ENCODE measurements around the gene FASN. TPM values are rescaled to one million over a fixed set of nuclear protein-coding genes. Genes with fewer than 3 reads are reported as not detected.

FASN gene
- total and polyA plus RNA-seq, 2 of the 4 experiments (the other 2 are of a cell fraction) = 12.4 to 56.0 TPM

GRCh38 chr17:82083533-82084359 lies 14.3 kb downstream of the FASN start:
- no peak overlapping the region for H3K14ac ChIP-seq (replicated peaks; ENCODE audit: low read depth, low read length)
- no peaks in the 10 kb centered on the region for H3K9me1 ChIP-seq (ENCODE audit: insufficient read depth, low read length)
- no peak overlapping the region for H3K18ac ChIP-seq (ENCODE audit: low read depth, low read length)
- no peaks in the 10 kb centered on the region for H3K4me1 ChIP-seq (ENCODE audit: control insufficient read depth, insufficient read depth, low read length)
- H2AFZ ChIP-seq (replicated peaks; ENCODE audit: low read length, poor library complexity) = no peak overlapping the region
- H4K5ac ChIP-seq (ENCODE audit: low read depth, low read length) = no peak overlapping the region
- no peak overlapping the region for H3K56ac ChIP-seq (ENCODE audit: extremely low read depth, insufficient read depth, low read length)
- no peak overlapping the region for H3K4me2 ChIP-seq (ENCODE audit: low read depth, low read length)
- no peak overlapping the region for H2AK5ac ChIP-seq (ENCODE audit: low read depth, low read length)
- H2BK120ac ChIP-seq (ENCODE audit: low read depth, low read length) = no peak overlapping the region
- no peak overlapping the region for H3K9ac ChIP-seq (ENCODE audit: low read depth, low read length)
- H3K4ac ChIP-seq (ENCODE audit: low read depth, low read length) = no peak overlapping the region
- dilution Hi-C loops (cut with HindIII; ENCODE audit: low sequenced_read_pairs, unreplicated experiment) (no loop called here), in situ Hi-C loops (cut with MboI; ENCODE audit: low sequenced_read_pairs) (no loop called here), intact Hi-C loops (cut with micrococcal nuclease) (no loop called here)
- H3K23ac ChIP-seq (ENCODE audit: low read depth, low read length) = no peak overlapping the region
- ATAC-seq (ENCODE audit: low read depth) = no peak
- no peak overlapping the region for H4K91ac ChIP-seq (ENCODE audit: insufficient read depth, low read depth, low read length)
- TF ChIP-seq ELK1 (IDR thresholded peaks at IDR 0.05; ENCODE audit: borderline replicate concordance, low read depth, low read length) (no peak), RFX5 (IDR thresholded peaks at IDR 0.05; ENCODE audit: low read depth, low read length) (no peak), RCOR1 (IDR thresholded peaks at IDR 0.05; ENCODE audit: insufficient replicate concordance, low read length) (no peak), POLR2A (IDR thresholded peaks at IDR 0.05; ENCODE audit: low read depth, low read length) (no peak), USF2 (IDR thresholded peaks at IDR 0.05; ENCODE audit: low read depth, low read length) (no peak), CTCF (conservative IDR thresholded peaks at IDR 0.05; ENCODE audit: low read depth, low read length) (no peak)
- no peaks in the 10 kb centered on the region for H3K27me3 ChIP-seq (ENCODE audit: control insufficient read depth, insufficient read depth, low read length)
- no peak for DNase-seq
- no TSS peak for BruUV-seq (replicated peaks)
- no peak overlapping the region for H2BK15ac ChIP-seq (ENCODE audit: low read depth, low read length)
- POLR2A ChIA-PET (ENCODE audit: unreplicated experiment) = no interaction called here
- peaks cover 93% of the 10 kb centered on the region for H3K36me3 ChIP-seq (ENCODE audit: control insufficient read depth, insufficient read depth, low read length)
- no peak overlapping the region for H2BK5ac ChIP-seq (ENCODE audit: low read depth, low read length, poor library complexity, severe bottlenecking)
- no peak overlapping the region for H3K4me3 ChIP-seq (ENCODE audit: insufficient read depth, low read depth, low read length)
- no peaks in the 10 kb centered on the region; a peak in 1 of 4 replicates for H3K79me1 ChIP-seq (ENCODE audit: low read depth in 1 of 2, low read length in 2 of 2)
- CTCF ChIA-PET = no interaction called here
- H2BK20ac ChIP-seq (ENCODE audit: low read depth, low read length) = no peak overlapping the region
- no peaks in the 10 kb centered on the region; the same call in none of the 2 replicates for H4K20me1 ChIP-seq (ENCODE audit: insufficient read depth, low read length)
- no peak overlapping the region for H4K8ac ChIP-seq (ENCODE audit: low read depth in 2 of 2, low read length in 2 of 2)
- WGBS, 2 experiments (ENCODE audit: extremely low coverage in 2 of 2, insufficient read length in 1 of 2) = 93% methylated on average over 40 of the region's 55 CpGs; no CpG with 5 or more reads in 1 of the 2 experiments
- H3K27ac ChIP-seq (ENCODE audit: insufficient read depth, low read length) = no peak overlapping the region
- H3K9me3 ChIP-seq (ENCODE audit: control insufficient read depth, insufficient read depth, low read length) = no peaks in the 10 kb centered on the region
- no peak overlapping the region for H2AK9ac ChIP-seq (replicated peaks; ENCODE audit: low read depth, low read length, poor library complexity)
